ENCODE data around the gene RALBP1.

GRCh38 chr18:9507565-9508088 lies 32.3 kb downstream of the RALBP1 start:
- TF ChIP-seq POLR2AphosphoS5 (IDR thresholded peaks at IDR 0.05): no peak
- TF ChIP-seq, protein P1, sequence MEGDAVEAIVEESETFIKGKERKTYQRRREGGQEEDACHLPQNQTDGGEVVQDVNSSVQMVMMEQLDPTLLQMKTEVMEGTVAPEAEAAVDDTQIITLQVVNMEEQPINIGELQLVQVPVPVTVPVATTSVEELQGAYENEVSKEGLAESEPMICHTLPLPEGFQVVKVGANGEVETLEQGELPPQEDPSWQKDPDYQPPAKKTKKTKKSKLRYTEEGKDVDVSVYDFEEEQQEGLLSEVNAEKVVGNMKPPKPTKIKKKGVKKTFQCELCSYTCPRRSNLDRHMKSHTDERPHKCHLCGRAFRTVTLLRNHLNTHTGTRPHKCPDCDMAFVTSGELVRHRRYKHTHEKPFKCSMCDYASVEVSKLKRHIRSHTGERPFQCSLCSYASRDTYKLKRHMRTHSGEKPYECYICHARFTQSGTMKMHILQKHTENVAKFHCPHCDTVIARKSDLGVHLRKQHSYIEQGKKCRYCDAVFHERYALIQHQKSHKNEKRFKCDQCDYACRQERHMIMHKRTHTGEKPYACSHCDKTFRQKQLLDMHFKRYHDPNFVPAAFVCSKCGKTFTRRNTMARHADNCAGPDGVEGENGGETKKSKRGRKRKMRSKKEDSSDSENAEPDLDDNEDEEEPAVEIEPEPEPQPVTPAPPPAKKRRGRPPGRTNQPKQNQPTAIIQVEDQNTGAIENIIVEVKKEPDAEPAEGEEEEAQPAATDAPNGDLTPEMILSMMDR (IDR thresholded peaks at IDR 0.05): no peak
- no peak for TF ChIP-seq POLR2A (IDR thresholded peaks at IDR 0.05)
